CD14-positive monocyte (primary cell): Measurements from ENCODE around the gene RAD50. TPM values are rescaled to one million over a fixed set of nuclear protein-coding genes. Genes with fewer than 3 reads are reported as not detected.

Experiments
- DNase-seq, 3 donors: peaks; one replicate each; pipeline ENCODE4 v3.0.0-alpha.2; 2011 to 2022
- H2AFZ ChIP-seq: 2 replicates; pipeline ENCODE4 v1.6.0; 2012; ENCODE audit warnings: mild to moderate bottlenecking, low read depth, low read length, inconsistent platforms; ENCODE audit not compliant: insufficient read depth, poor library complexity, severe bottlenecking
- H3K27ac ChIP-seq, 2 donors: 1 replicate in 1 of 2; 2 replicates in 1 of 2; pipeline ENCODE4 v1.5.1; 2012 to 2013; ENCODE audit warnings: low read length in 2 of 2, control low read depth in 1 of 2, inconsistent platforms in 1 of 2, low read depth in 1 of 2, mild to moderate bottlenecking in 1 of 2
- H3K27me3 ChIP-seq, 2 donors: one replicate each; pipeline versions ENCODE4 v1.6.0 to v1.6.1; 2011 to 2013; ENCODE audit warnings: low read length in 2 of 2; ENCODE audit not compliant: control insufficient read depth in 2 of 2, insufficient read depth in 2 of 2
- H3K36me3 ChIP-seq, 2 donors: replicated peaks in 1 of 2; 1 replicate in 1 of 2; 2 replicates in 1 of 2; pipeline versions ENCODE4 v1.5.1 to v1.6.1; 2012 to 2013; ENCODE audit warnings: low read length in 2 of 2, control low read depth in 1 of 2, inconsistent platforms in 1 of 2, mild to moderate bottlenecking in 1 of 2; ENCODE audit not compliant: insufficient read depth in 2 of 2, control insufficient read depth in 1 of 2
- H3K4me1 ChIP-seq, 2 donors: 1 replicate in 1 of 2; 2 replicates in 1 of 2; pipeline versions ENCODE4 v1.5.1 to v1.6.1; 2012 to 2013; ENCODE audit warnings: low read length in 2 of 2, control low read depth in 1 of 2, inconsistent platforms in 1 of 2, mild to moderate bottlenecking in 1 of 2, moderate library complexity in 1 of 2; ENCODE audit not compliant: insufficient read depth in 2 of 2, control insufficient read depth in 1 of 2
- H3K4me2 ChIP-seq: replicated peaks from 2 replicates; pipeline ENCODE3; 2012; ENCODE audit warnings: low read length, moderate library complexity, mild to moderate bottlenecking; ENCODE audit not compliant: poor library complexity, severe bottlenecking; ENCODE audit errors: extremely low read depth
- H3K4me3 ChIP-seq, 3 experiments: fragments of 200-600 bp in 1 of 3; sonication (generic) in 1 of 3; replicated peaks in 1 of 3; 1 replicate in 2 of 3; 2 replicates in 1 of 3; pipeline ENCODE4 v1.5.1; 2011 to 2013; ENCODE audit warnings: low read length in 3 of 3, mild to moderate bottlenecking in 3 of 3, control low read depth in 2 of 3, low read depth in 2 of 3, inconsistent platforms in 1 of 3, moderate library complexity in 1 of 3
- H3K79me2 ChIP-seq: 2 replicates; pipeline ENCODE4 v1.6.0; 2012; ENCODE audit warnings: mild to moderate bottlenecking, control low read depth, inconsistent platforms, low read length, moderate library complexity; ENCODE audit not compliant: insufficient read depth
- H3K9ac ChIP-seq: 2 replicates; pipeline ENCODE4 v1.6.0; 2017; ENCODE audit warnings: low read length, mild to moderate bottlenecking; ENCODE audit not compliant: insufficient read depth, poor library complexity, severe bottlenecking
- H3K9me3 ChIP-seq, 2 donors: replicated peaks in 1 of 2; 1 replicate in 1 of 2; 2 replicates in 1 of 2; pipeline versions ENCODE4 v1.5.1 to v1.6.1; 2012 to 2013; ENCODE audit warnings: low read length in 2 of 2, control low read depth in 1 of 2; ENCODE audit not compliant: control insufficient read depth in 1 of 2, insufficient read depth in 1 of 2
- H4K20me1 ChIP-seq: 2 replicates; pipeline ENCODE4 v1.6.0; 2012; ENCODE audit warnings: mild to moderate bottlenecking, low read length, control low read depth, moderate library complexity; ENCODE audit not compliant: insufficient read depth
- H3K27ac Mint-ChIP-seq, 7 donors: one replicate each; pipeline ENCODE4 v1.8.0; 2020; ENCODE audit warnings: mild to moderate bottlenecking in 7 of 7, mixed read lengths in 7 of 7, moderate library complexity in 6 of 7, inconsistent platforms in 2 of 7
- H3K27me3 Mint-ChIP-seq, 3 donors: one replicate each; pipeline ENCODE4 v1.8.0; 2021 to 2022; ENCODE audit warnings: low read depth in 3 of 3, mild to moderate bottlenecking in 3 of 3, mixed read lengths in 3 of 3, moderate library complexity in 3 of 3, inconsistent platforms in 1 of 3
- H3K36me3 Mint-ChIP-seq, 2 donors: one replicate each; pipeline ENCODE4 v1.8.0; 2020; ENCODE audit warnings: mixed read lengths in 2 of 2, inconsistent platforms in 1 of 2, mild to moderate bottlenecking in 1 of 2
- H3K4me1 Mint-ChIP-seq: one replicate; pipeline ENCODE4 v1.8.0; 2020; ENCODE audit warnings: mild to moderate bottlenecking, mixed read lengths
- H3K4me3 Mint-ChIP-seq, 2 donors: one replicate each; pipeline ENCODE4 v1.8.0; 2020; ENCODE audit warnings: mild to moderate bottlenecking in 2 of 2, mixed read lengths in 2 of 2, moderate library complexity in 1 of 2
- H3K9me3 Mint-ChIP-seq, 7 donors: one replicate each; pipeline ENCODE4 v1.8.0; 2020 to 2022; ENCODE audit warnings: mixed read lengths in 7 of 7, mild to moderate bottlenecking in 6 of 7, moderate library complexity in 6 of 7, inconsistent platforms in 2 of 7
- CTCF ChIP-seq: fragments of 200-600 bp; IDR thresholded peaks from one replicate; pipeline ENCODE4 v1.8.0; 2022; ENCODE audit warnings: antibody characterized with exemption, mild to moderate bottlenecking
- WGBS: methylation state at CpG from one replicate; pipeline ENCODE4 v1.1.5; 2013; ENCODE audit warnings: missing lambda C conversion rate; ENCODE audit not compliant: insufficient coverage; 5-methylcytosine and 5-hydroxymethylcytosine counted together
- intact Hi-C, 2 donors: fragments of 100-400 bp; cut with micrococcal nuclease; formaldehyde crosslinking; loops; one replicate each; pipeline versions ENCODE4 v1.15.0 to v1.15.1; 2023
- polyA plus RNA-seq, 3 donors: library from polyadenylated mRNA; depleted of rRNA in 1 of 3; unstranded in 2 of 3; stranded (reverse) in 1 of 3; fragments of 300-500 nt in 2 of 3; fragments of >200 nt in 1 of 3; fragmentation: Illumina TruSeq in 2 of 3; gene quantifications; 1 replicate in 2 of 3; 2 replicates in 1 of 3; pipeline ENCODE4 v1.2.3, GENCODE V29; 2012 to 2021

RAD50 gene
- polyA plus RNA-seq, 3 donors, result 5.8 to 9.3 (median 8.2) TPM

GRCh38 chr5:132665574-132666080 is 108.8 kb downstream of the RAD50 start:
- intact Hi-C loops, result no loop called here
- H4K20me1 ChIP-seq, result no peaks in the 10 kb centered on the region
- H3K4me3 ChIP-seq, result no peak overlapping the region
- no peaks in the 10 kb centered on the region for H3K79me2 ChIP-seq
- no peak overlapping the region for H2AFZ ChIP-seq
- Mint-ChIP-seq H3K9me3 (peaks cover 0 to 3% (median 0%) of the 10 kb centered on the region in 7 donors), H3K27me3 (peaks cover 0 to 6% (median 6%) of the 10 kb centered on the region in 3 donors), H3K4me3 (no peak overlapping the region), H3K36me3 (no peaks in the 10 kb centered on the region), H3K27ac (no peak overlapping the region), H3K4me1 (no peaks in the 10 kb centered on the region)
- H3K4me2 ChIP-seq, result no peak overlapping the region
- TF ChIP-seq CTCF, result no peak
- H3K9ac ChIP-seq, result no peak overlapping the region
- 84% methylated on average over 16 of the region's 21 CpGs for WGBS
- H3K9me3 ChIP-seq, result no peaks in the 10 kb centered on the region
- no peak for DNase-seq
- H3K4me1 ChIP-seq, result no peaks in the 10 kb centered on the region
- no peaks in the 10 kb centered on the region for H3K27me3 ChIP-seq
- H3K27ac ChIP-seq, result no peak overlapping the region
- H3K36me3 ChIP-seq, result no peaks in the 10 kb centered on the region

- Histone ChIP-seq H4K20me1 (no peaks in the 10 kb centered on the region), H3K79me2 (no peaks in the 10 kb centered on the region), H3K9me3 (no peaks in the 10 kb centered on the region), H2AFZ (no peak overlapping the region), H3K4me2 (no peak overlapping the region), H3K36me3 (no peaks in the 10 kb centered on the region), H3K27me3 (no peaks in the 10 kb centered on the region), H3K4me1 (no peaks in the 10 kb centered on the region), H3K9ac (no peak overlapping the region), H3K4me3 (no peak overlapping the region), H3K27ac (no peak overlapping the region)
- Mint-ChIP-seq H3K4me3 (no peak overlapping the region), H3K27me3 (peaks cover 0 to 6% (median 3%) of the 10 kb centered on the region in 3 donors), H3K4me1 (no peaks in the 10 kb centered on the region), H3K9me3 (peaks cover 0 to 3% (median 0%) of the 10 kb centered on the region in 7 donors), H3K27ac (no peak overlapping the region), H3K36me3 (no peaks in the 10 kb centered on the region)
- WGBS, result 99% methylated on average over 10 of the region's 16 CpGs
- TF ChIP-seq CTCF, result no peak
- intact Hi-C loops, result no loop called here
- no peak for DNase-seq
Measured at GRCh38 chr5:132666310-132667123, 109.7 kb downstream of the RAD50 start.
